Type B pancreatic cell (in vitro differentiated cells): Measurements from ENCODE around the gene POLL. TPM values are rescaled to one million over a fixed set of nuclear protein-coding genes. Genes with fewer than 3 reads are reported as not detected.

Source experiments
- DNase-seq: peaks from one replicate; pipeline ENCODE4 v3.0.0; 2021; ENCODE audit warnings: mixed read lengths; ENCODE audit not compliant: unreplicated experiment; ENCODE audit errors: extremely low spot score
- H3K27ac Mint-ChIP-seq: 2 replicates; pipeline ENCODE4 v1.8.0; 2021; ENCODE audit warnings: mild to moderate bottlenecking, mixed read lengths
- H3K27me3 Mint-ChIP-seq: 2 replicates; pipeline ENCODE4 v1.8.0; 2021; ENCODE audit warnings: mixed read lengths
- H3K36me3 Mint-ChIP-seq: 2 replicates; pipeline ENCODE4 v1.8.0; 2021; ENCODE audit warnings: mixed read lengths
- H3K4me1 Mint-ChIP-seq: one replicate; pipeline ENCODE4 v1.8.0; 2021; ENCODE audit warnings: mixed read lengths; ENCODE audit not compliant: unreplicated experiment
- H3K4me3 Mint-ChIP-seq: 2 replicates; pipeline ENCODE4 v1.8.0; 2021; ENCODE audit warnings: mild to moderate bottlenecking, mixed read lengths
- H3K9me3 Mint-ChIP-seq: 2 replicates; pipeline ENCODE4 v1.8.0; 2021; ENCODE audit warnings: mixed read lengths
- total RNA-seq: library from RNA; stranded (reverse); gene quantifications from 2 replicates; pipeline ENCODE4 v1.2.1, GENCODE V29; 2021; ENCODE audit warnings: low replicate concordance
- TF ChIP-seq, protein P1 (sequence below): fragments of 200-600 bp; sonication (generic); conservative IDR thresholded peaks from 2 replicates; pipeline ENCODE4 v1.5.0; 2021; ENCODE audit warnings: antibody characterized with exemption, mild to moderate bottlenecking

POLL gene
- total RNA-seq, 1 donor from 2014 or later, result 39.3 TPM

DNA sequence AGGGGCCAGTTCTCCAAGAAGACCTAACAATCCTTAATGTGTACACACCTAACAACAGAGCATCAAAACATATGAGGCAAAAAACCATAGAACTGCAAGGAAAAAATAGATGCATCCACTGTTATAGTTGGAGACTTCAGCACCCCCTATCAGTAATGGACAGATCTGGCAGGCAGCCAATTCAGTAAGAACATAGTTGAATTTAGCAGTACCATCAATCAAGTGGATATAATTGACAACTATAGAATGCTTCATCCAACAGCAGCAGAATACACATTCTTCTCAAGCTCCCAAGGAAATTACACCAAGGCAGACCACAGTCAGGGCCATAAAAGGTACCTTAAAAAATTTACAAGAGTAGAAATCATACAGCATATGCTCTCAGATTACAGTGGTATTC, 42.2 kb downstream of the POLL start:
- TF ChIP-seq, protein P1, sequence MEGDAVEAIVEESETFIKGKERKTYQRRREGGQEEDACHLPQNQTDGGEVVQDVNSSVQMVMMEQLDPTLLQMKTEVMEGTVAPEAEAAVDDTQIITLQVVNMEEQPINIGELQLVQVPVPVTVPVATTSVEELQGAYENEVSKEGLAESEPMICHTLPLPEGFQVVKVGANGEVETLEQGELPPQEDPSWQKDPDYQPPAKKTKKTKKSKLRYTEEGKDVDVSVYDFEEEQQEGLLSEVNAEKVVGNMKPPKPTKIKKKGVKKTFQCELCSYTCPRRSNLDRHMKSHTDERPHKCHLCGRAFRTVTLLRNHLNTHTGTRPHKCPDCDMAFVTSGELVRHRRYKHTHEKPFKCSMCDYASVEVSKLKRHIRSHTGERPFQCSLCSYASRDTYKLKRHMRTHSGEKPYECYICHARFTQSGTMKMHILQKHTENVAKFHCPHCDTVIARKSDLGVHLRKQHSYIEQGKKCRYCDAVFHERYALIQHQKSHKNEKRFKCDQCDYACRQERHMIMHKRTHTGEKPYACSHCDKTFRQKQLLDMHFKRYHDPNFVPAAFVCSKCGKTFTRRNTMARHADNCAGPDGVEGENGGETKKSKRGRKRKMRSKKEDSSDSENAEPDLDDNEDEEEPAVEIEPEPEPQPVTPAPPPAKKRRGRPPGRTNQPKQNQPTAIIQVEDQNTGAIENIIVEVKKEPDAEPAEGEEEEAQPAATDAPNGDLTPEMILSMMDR, result no peak
- Mint-ChIP-seq H3K4me1 (peaks cover 4% of the 10 kb centered on the region), H3K9me3 (peaks cover 5% of the 10 kb centered on the region), H3K4me3 (no peak overlapping the region), H3K27me3 (no peaks in the 10 kb centered on the region), H3K27ac (no peak overlapping the region), H3K36me3 (peaks cover 23% of the 10 kb centered on the region)
- no peak for DNase-seq

DNA sequence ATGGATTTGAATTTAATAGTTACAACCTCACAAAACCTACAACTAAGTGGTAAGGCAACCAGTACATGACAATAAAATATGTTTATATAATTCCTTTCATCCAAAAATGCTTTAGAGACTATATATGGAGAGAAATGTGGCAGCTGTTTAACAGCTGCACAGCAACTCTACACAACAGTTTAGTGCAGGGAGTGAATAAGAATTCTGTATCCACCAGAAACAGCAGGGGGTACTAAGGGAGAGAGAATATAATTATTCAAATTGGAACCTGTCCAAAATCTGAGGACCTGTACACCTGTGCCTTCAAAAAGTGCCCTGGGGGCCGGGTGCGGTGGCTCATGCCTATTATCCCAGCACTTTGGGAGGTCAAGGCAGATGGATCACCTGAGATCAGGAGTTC, 49.6 kb downstream of the POLL start:
- Mint-ChIP-seq H3K36me3 (peaks cover 31% of the 10 kb centered on the region), H3K27me3 (no peaks in the 10 kb centered on the region), H3K9me3 (no peaks in the 10 kb centered on the region), H3K4me1 (no peaks in the 10 kb centered on the region), H3K27ac (no peak overlapping the region), H3K4me3 (no peak overlapping the region)
- TF ChIP-seq, protein P1, result no peak
- no peak for DNase-seq

DNA sequence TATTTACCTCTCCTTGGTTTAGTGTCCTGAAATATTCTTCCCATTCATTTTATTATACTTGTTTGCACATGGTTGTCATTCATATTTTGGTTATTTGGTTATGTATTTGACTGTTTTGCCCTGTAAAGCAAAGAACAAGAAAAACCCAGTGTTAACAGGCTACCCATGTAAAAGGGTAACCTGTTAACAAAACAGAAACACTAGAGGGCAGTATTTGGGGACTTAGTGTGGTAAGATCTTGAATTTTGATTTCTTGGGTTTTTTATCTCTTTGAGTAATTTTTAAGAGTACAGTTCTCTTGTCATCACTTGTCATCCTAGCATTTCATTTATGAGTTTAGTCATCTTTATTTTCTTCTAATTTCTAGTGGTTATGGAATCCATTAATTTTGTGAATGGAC, 51.3 kb downstream of the POLL start:
- no peak overlapping the region for H3K4me3 Mint-ChIP-seq
- no peak overlapping the region for H3K27ac Mint-ChIP-seq
- no peak for DNase-seq
- no peaks in the 10 kb centered on the region for H3K9me3 Mint-ChIP-seq
- H3K27me3 Mint-ChIP-seq, result no peaks in the 10 kb centered on the region
- peaks cover 32% of the 10 kb centered on the region for H3K36me3 Mint-ChIP-seq
- TF ChIP-seq, protein P1, result peak; percentile 74
- no peaks in the 10 kb centered on the region for H3K4me1 Mint-ChIP-seq

DNA sequence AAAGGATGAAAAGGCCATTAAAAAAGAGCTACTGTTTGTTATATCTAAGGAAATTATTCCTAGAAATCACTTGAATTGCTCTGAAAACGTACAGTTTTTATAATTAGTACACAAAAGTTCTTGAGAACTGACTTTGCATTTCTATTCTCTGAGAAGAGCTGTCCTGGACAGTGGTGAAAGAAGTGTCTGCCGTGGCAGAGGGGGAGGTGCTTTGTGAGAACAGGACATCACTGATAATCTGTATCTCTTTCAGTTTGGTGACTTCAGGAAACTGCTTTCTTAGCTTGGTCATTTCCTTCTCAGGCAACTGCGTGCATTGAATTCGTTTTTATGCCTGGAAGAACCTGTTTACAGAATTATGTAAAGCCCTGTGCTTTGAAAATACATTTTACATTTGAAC, 52.1 kb downstream of the POLL start:
- DNase-seq, result no peak
- Mint-ChIP-seq H3K4me1 (no peaks in the 10 kb centered on the region), H3K4me3 (no peak overlapping the region), H3K36me3 (peaks cover 32% of the 10 kb centered on the region), H3K27ac (peak overlapping the region; percentile 0), H3K9me3 (no peaks in the 10 kb centered on the region), H3K27me3 (no peaks in the 10 kb centered on the region)
- TF ChIP-seq, protein P1, result no peak

DNA sequence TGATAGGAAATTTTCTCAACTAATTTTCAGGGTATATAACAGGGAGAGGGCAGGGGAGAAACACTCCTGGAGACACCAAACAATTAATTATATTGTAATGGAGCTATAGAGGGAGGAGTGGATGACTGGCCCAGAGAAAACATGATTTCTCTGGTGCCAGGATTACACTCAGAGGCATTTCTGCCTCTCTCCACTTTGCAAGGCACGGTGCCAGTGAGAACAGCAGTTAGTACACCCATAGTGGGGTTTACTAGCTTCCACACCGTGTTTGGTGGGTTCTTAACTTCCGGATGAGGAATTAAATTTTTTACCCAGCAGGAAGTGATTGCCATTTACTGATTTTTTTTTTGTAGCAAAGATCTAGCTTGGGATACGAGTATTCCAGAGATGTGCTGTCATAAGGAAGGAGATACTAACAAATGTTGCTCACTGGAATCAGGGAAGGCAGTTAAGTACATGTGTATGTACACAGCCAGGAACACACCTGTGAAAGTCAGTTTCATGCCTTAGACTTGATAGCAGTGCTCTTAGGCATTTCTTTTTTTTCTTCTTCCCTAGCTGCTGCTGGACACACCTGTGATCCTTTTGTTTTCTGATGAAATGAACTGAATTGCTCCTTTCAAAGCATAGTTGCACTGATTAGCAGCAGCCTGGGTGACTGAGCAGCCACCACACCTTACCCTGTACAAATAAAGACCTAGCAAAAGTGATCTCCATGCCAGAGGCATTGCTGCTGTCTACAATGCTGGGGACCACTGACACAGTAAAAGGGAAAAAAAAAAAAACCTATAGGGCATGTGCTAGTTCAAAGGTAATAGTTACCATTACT, 58.1 kb downstream of the POLL start:
- Mint-ChIP-seq H3K9me3 (no peaks in the 10 kb centered on the region), H3K4me3 (no peak overlapping the region), H3K4me1 (peaks cover 4% of the 10 kb centered on the region), H3K27me3 (no peaks in the 10 kb centered on the region), H3K27ac (no peak overlapping the region), H3K36me3 (peaks cover 11% of the 10 kb centered on the region)
- TF ChIP-seq, protein P1, result no peak
- no peak for DNase-seq
